HepG2 (cell line): ENCODE measurements around the gene GMPPB. TPM values are rescaled to one million over a fixed set of nuclear protein-coding genes. Genes with fewer than 3 reads are reported as not detected.

Source experiments
- ATAC-seq: fragments of 200-7000 bp; cut with Tn5 transposase; 3 replicates; pipeline ENCODE4 v1.9.1; 2020; ENCODE audit warnings: mild to moderate bottlenecking, moderate library complexity
- BruUV-seq: library from RNA; stranded (reverse); fragments of 400-500 nt; replicated peaks from 2 replicates; lab custom pipeline; 2021; lab: Mats Ljungman, UMichigan
- CTCF ChIA-PET: fragments of 300-600 bp; formaldehyde crosslinking; extraction: SDS; loops from one replicate; lab custom pipeline; 2021; ENCODE audit warnings: low total read pairs, inconsistent platforms, low intra/inter-chr PET ratio; lab: Yijun Ruan, JAX
- POLR2A ChIA-PET: fragments of 350-600 bp; sonication (Branson Sonifier 250); formaldehyde crosslinking; loops from one replicate; lab custom pipeline; 2020; ENCODE audit warnings: antibody characterized with exemption, inconsistent platforms; lab: Yijun Ruan, JAX
- DNase-seq: peaks from one replicate; pipeline ENCODE4 v3.0.0-alpha.2; 2015; ENCODE audit warnings: low spot score
- FAIRE-seq: peaks from 3 replicates; lab custom pipeline; 2011; peaks lifted over from hg19 to GRCh38; lab: Jason Lieb, UNC
- H2AFZ ChIP-seq: one replicate; pipeline ENCODE4 v1.6.1; 2011; ENCODE audit warnings: low read length, inconsistent platforms
- H3K27ac ChIP-seq: fragments of 300-600 bp; 3 replicates; pipeline ENCODE4 v1.8.0; 2011; ENCODE audit warnings: mixed run types, mild to moderate bottlenecking, mixed read lengths, low read length, inconsistent platforms; ENCODE audit not compliant: insufficient read depth; ENCODE audit errors: extremely low read length
- H3K27me3 ChIP-seq, 2 experiments: fragments of 200-600 bp in 1 of 2; 2 replicates in 1 of 2; 3 replicates in 1 of 2; pipeline versions ENCODE4 v1.6.0 to v1.8.0; 2011; ENCODE audit warnings: low read length in 2 of 2, mild to moderate bottlenecking in 2 of 2, moderate library complexity in 2 of 2, inconsistent platforms in 1 of 2; ENCODE audit not compliant: insufficient read depth in 2 of 2, control insufficient read depth in 1 of 2
- H3K36me3 ChIP-seq, 2 experiments: fragments of 200-600 bp in 1 of 2; replicated peaks in 1 of 2; 2 replicates in 1 of 2; 3 replicates in 1 of 2; pipeline versions ENCODE4 v1.5.1 to v1.8.0; 2011; ENCODE audit warnings: low read length in 2 of 2, inconsistent platforms in 1 of 2; ENCODE audit not compliant: insufficient read depth in 2 of 2, control insufficient read depth in 1 of 2
- H3K4me1 ChIP-seq: 2 replicates; pipeline ENCODE4 v1.5.1; 2012; ENCODE audit warnings: low read length, inconsistent platforms; ENCODE audit not compliant: insufficient read depth
- H3K4me2 ChIP-seq: 2 replicates; pipeline ENCODE4 v1.6.0; 2011; ENCODE audit warnings: low read depth, low read length, inconsistent platforms
- H3K4me3 ChIP-seq, 3 experiments: fragments of 200-600 bp in 1 of 3; sonication (generic), shearing (Covaris generic) in 1 of 3; replicated peaks in 1 of 3; 2 replicates each; pipeline ENCODE4 v1.5.1; 2011 to 2016; ENCODE audit warnings: low read length in 3 of 3, inconsistent platforms in 2 of 3, low read depth in 2 of 3, mild to moderate bottlenecking in 2 of 3, control low read depth in 1 of 3, mixed read lengths in 1 of 3; ENCODE audit not compliant: insufficient read depth in 1 of 3
- H3K79me2 ChIP-seq: one replicate; pipeline ENCODE4 v1.6.1; 2011; ENCODE audit warnings: low read length, inconsistent platforms; ENCODE audit not compliant: insufficient read depth
- H3K9ac ChIP-seq: 2 replicates; pipeline ENCODE4 v1.6.0; 2011; ENCODE audit warnings: mild to moderate bottlenecking, low read depth, low read length, inconsistent platforms; ENCODE audit not compliant: insufficient read depth
- H3K9me3 ChIP-seq: 2 replicates; pipeline ENCODE4 v1.5.1; 2012; ENCODE audit warnings: mild to moderate bottlenecking, low read length
- H4K20me1 ChIP-seq: 2 replicates; pipeline ENCODE4 v1.6.0; 2011; ENCODE audit warnings: inconsistent platforms, mild to moderate bottlenecking, low read length, moderate library complexity; ENCODE audit not compliant: insufficient read depth
- AKAP8 ChIP-seq: sonication (generic); formaldehyde crosslinking; IDR thresholded peaks from 2 replicates; pipeline ENCODE4 v1.5.1; 2020; ENCODE audit warnings: mild to moderate bottlenecking, missing genetic modification reagents
- CC2D1A ChIP-seq: sonication (generic); formaldehyde crosslinking; IDR thresholded peaks from 2 replicates; pipeline ENCODE4 v1.8.1; 2023; ENCODE audit warnings: mild to moderate bottlenecking, missing genetic modification reagents
- CENPX ChIP-seq: sonication (generic); formaldehyde crosslinking; IDR thresholded peaks from 2 replicates; pipeline ENCODE4 v1.9.0; 2021; ENCODE audit warnings: mild to moderate bottlenecking, missing genetic modification reagents, moderate library complexity
- FOXC1 ChIP-seq: sonication (generic); formaldehyde crosslinking; IDR thresholded peaks from 2 replicates; pipeline ENCODE4 v1.8.0; 2022; ENCODE audit warnings: mild to moderate bottlenecking, missing genetic modification reagents, borderline replicate concordance
- MXI1 ChIP-seq: IDR thresholded peaks from 3 replicates; pipeline ENCODE4 v1.6.1; 2012; ENCODE audit warnings: low read depth, low read length, inconsistent platforms, borderline replicate concordance
- POLR2A ChIP-seq, 2 experiments: IDR thresholded peaks; 2 replicates each; pipeline ENCODE4 v1.6.1; 2011; ENCODE audit warnings: low read depth in 2 of 2, low read length in 2 of 2, mild to moderate bottlenecking in 1 of 2, moderate library complexity in 1 of 2; ENCODE audit not compliant: insufficient read depth in 1 of 2
- REPIN1 ChIP-seq: sonication (generic); formaldehyde crosslinking; IDR thresholded peaks from 2 replicates; pipeline ENCODE4 v1.8.0; 2022; ENCODE audit warnings: missing genetic modification reagents, low read depth, mild to moderate bottlenecking, borderline replicate concordance
- SP4 ChIP-seq: sonication (generic); formaldehyde crosslinking; IDR thresholded peaks from 2 replicates; pipeline ENCODE4 v1.8.1; 2023; ENCODE audit warnings: mild to moderate bottlenecking, missing genetic modification reagents
- USF2 ChIP-seq, 2 experiments: sonication (generic) in 1 of 2; formaldehyde crosslinking in 1 of 2; IDR thresholded peaks; 2 replicates each; pipeline versions ENCODE4 v1.5.1 to v1.6.1; 2011 to 2020; ENCODE audit warnings: borderline replicate concordance in 1 of 2, low read depth in 1 of 2, low read length in 1 of 2, mild to moderate bottlenecking in 1 of 2, missing genetic modification reagents in 1 of 2, moderate library complexity in 1 of 2
- ZNF572 ChIP-seq: sonication (generic); formaldehyde crosslinking; IDR thresholded peaks from 2 replicates; pipeline ENCODE4 v1.5.1; 2020; ENCODE audit warnings: mild to moderate bottlenecking, missing genetic modification reagents
- ZNF629 ChIP-seq: sonication (generic); formaldehyde crosslinking; conservative IDR thresholded peaks from 2 replicates; pipeline ENCODE4 v1.5.0; 2020; ENCODE audit warnings: missing genetic modification reagents
- ZNF740 ChIP-seq: sonication (generic); formaldehyde crosslinking; IDR thresholded peaks from 2 replicates; pipeline ENCODE4 v1.4.0; 2020; ENCODE audit warnings: missing genetic modification reagents
- ZNF780A ChIP-seq: sonication (generic); formaldehyde crosslinking; IDR thresholded peaks from 2 replicates; pipeline ENCODE4 v1.8.0; 2022; ENCODE audit warnings: mild to moderate bottlenecking, missing genetic modification reagents, moderate library complexity
- WGBS: methylation state at CpG from one replicate; pipeline ENCODE4 v1.1.6; 2017; ENCODE audit warnings: low lambda C conversion rate; 5-methylcytosine and 5-hydroxymethylcytosine counted together
- in situ Hi-C: cut with HindIII; loops from 2 replicates; pipeline ENCODE4 v1.10.0; 2017; ENCODE audit warnings: low pct_unique_long_range_greater_than_20kb; ENCODE audit not compliant: extremely low pct_ligation_motif_present
- intact Hi-C: fragments of 100-400 bp; cut with micrococcal nuclease; formaldehyde crosslinking; loops from one replicate; pipeline ENCODE4 v1.10.0; 2022; ENCODE audit not compliant: unreplicated experiment
- polyA plus RNA-seq, 8 experiments: library from polyadenylated mRNA; depleted of rRNA in 3 of 8; stranded (reverse) in 7 of 8; unstranded in 1 of 8; fragments of >200 nt; fragmentation: Illumina TruSeq in 4 of 8; extraction: Trizol in 4 of 8; gene quantifications; 2 replicates each; pipeline versions ENCODE4 v1.2.1 to v1.2.3, GENCODE V29; 2011 to 2016; ENCODE audit warnings: low read depth in 4 of 8, missing spikeins in 1 of 8, mixed read lengths in 1 of 8; ENCODE audit not compliant: insufficient read depth in 1 of 8
- total RNA-seq, 5 experiments: library from RNA; depleted of rRNA; stranded (reverse); fragments of >200 nt; fragmentation: Illumina TruSeq; extraction: Trizol; gene quantifications; 2 replicates each; pipeline ENCODE4 v1.2.3, GENCODE V29; 2016; ENCODE audit warnings: low read depth in 1 of 5
- TF ChIP-seq, protein P1 (sequence below): sonication (generic); formaldehyde crosslinking; IDR thresholded peaks from 2 replicates; pipeline ENCODE4 v1.8.0; 2022; ENCODE audit warnings: mild to moderate bottlenecking, missing genetic modification reagents
- TF ChIP-seq, protein P2 (sequence below): sonication (generic); formaldehyde crosslinking; IDR thresholded peaks from 2 replicates; pipeline ENCODE4 v1.5.0; 2020; ENCODE audit warnings: mild to moderate bottlenecking, missing genetic modification reagents
- TF ChIP-seq, protein P3 (sequence below): IDR thresholded peaks from 2 replicates; pipeline ENCODE4 v1.6.1; 2012; ENCODE audit warnings: inconsistent platforms

GMPPB gene
- total and polyA plus RNA-seq, 2 of the 13 experiments (the other 11 are each of a cell fraction or from before 2014, with no cell fraction given): 6.5 to 23.1 TPM

DNA sequence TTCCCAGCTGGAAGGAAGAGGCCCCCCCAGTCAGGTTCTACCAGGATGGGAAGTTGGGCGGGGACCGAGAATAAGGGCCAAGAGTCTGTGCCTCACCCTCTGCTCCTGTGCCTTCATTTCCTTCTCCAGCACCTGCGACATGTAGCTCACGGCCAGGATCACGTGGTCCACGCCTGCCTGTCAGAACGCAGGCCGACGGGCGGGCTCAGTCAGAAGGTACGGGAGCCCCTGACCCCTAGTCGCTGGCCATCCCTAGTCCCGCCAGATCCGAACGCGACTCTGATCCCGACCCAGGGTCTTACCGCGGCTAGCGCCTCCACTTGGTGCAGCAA lies 489 bp downstream of the GMPPB start:
- POLR2A ChIA-PET: interaction anchor here (0.8 kb wide), 1 partner anchor 85 kb away, joined by 3 read pairs; no protein-coding TSS in a partner anchor
- no peaks in the 10 kb centered on the region for H3K27me3 ChIP-seq
- peak overlapping the region; percentile 95 for H3K9ac ChIP-seq
- DNase-seq: peak; percentile 40
- H3K79me2 ChIP-seq: peaks cover 13% of the 10 kb centered on the region
- ATAC-seq: peak; percentile 34
- 0% methylated on average over 2 of the region's 20 CpGs for WGBS
- CTCF ChIA-PET: no interaction called here
- FAIRE-seq: no peak
- in situ Hi-C loops (no loop called here), intact Hi-C loops (no loop called here)
- peak overlapping the region; percentile 87 for H3K27ac ChIP-seq
- H4K20me1 ChIP-seq: no peaks in the 10 kb centered on the region
- H3K4me3 ChIP-seq: peak overlapping the region; percentile 80 to 100 (median 97); a peak in 5 of 6 replicates
- no peak overlapping the region for H2AFZ ChIP-seq
- H3K4me2 ChIP-seq: peak overlapping the region; percentile 88
- no TSS peak for BruUV-seq
- peaks cover 21% of the 10 kb centered on the region for H3K4me1 ChIP-seq
- H3K9me3 ChIP-seq: no peaks in the 10 kb centered on the region
- peaks cover 19 to 40% of the 10 kb centered on the region in 2 experiments for H3K36me3 ChIP-seq
- TF ChIP-seq ZNF572 (CRISPR knock-in tag) (0 out of 2 replicates have a peak, but pooled peaks have one; percentile 60), POLR2A (IDR thresholded peaks at IDR 0.05; ENCODE audit: insufficient read depth in 1 of 2, low read depth in 2 of 2, low read length in 2 of 2) (peak in 1 of 2 experiments; percentile 37; a peak in 1 of 4 replicates), ZNF740 (0 out of 2 replicates have a peak, but pooled peaks have one; percentile 12), ZNF780A (peak; percentile 62; the same call in 1 of the 2 replicates), FOXC1 (CRISPR knock-in tag) (peak; percentile 36; the same call in 1 of the 2 replicates), REPIN1 (CRISPR knock-in tag) (peak; percentile 14; the same call in 1 of the 2 replicates), ZNF629 (no peak), SP4 (0 out of 2 replicates have a peak, but pooled peaks have one; percentile 5), CC2D1A (no peak), CENPX (CRISPR knock-in tag) (no peak), AKAP8 (CRISPR knock-in tag) (0 out of 2 replicates have a peak, but pooled peaks have one; percentile 8), USF2 (IDR thresholded peaks at IDR 0.05; ENCODE audit: low read depth, low read length) (peak; percentile 75), USF2 (CRISPR knock-in tag; IDR thresholded peaks at IDR 0.05; ENCODE audit: borderline replicate concordance) (peak; percentile 71; the same call in 1 of the 2 replicates), MXI1 (0 out of 3 replicates have a peak, but pooled peaks have one; percentile 26)
- TF ChIP-seq, protein P1, sequence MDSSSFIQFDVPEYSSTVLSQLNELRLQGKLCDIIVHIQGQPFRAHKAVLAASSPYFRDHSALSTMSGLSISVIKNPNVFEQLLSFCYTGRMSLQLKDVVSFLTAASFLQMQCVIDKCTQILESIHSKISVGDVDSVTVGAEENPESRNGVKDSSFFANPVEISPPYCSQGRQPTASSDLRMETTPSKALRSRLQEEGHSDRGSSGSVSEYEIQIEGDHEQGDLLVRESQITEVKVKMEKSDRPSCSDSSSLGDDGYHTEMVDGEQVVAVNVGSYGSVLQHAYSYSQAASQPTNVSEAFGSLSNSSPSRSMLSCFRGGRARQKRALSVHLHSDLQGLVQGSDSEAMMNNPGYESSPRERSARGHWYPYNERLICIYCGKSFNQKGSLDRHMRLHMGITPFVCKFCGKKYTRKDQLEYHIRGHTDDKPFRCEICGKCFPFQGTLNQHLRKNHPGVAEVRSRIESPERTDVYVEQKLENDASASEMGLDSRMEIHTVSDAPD (CRISPR knock-in tag): peak; percentile 41; the same call in 1 of the 2 replicates
- TF ChIP-seq, protein P2, sequence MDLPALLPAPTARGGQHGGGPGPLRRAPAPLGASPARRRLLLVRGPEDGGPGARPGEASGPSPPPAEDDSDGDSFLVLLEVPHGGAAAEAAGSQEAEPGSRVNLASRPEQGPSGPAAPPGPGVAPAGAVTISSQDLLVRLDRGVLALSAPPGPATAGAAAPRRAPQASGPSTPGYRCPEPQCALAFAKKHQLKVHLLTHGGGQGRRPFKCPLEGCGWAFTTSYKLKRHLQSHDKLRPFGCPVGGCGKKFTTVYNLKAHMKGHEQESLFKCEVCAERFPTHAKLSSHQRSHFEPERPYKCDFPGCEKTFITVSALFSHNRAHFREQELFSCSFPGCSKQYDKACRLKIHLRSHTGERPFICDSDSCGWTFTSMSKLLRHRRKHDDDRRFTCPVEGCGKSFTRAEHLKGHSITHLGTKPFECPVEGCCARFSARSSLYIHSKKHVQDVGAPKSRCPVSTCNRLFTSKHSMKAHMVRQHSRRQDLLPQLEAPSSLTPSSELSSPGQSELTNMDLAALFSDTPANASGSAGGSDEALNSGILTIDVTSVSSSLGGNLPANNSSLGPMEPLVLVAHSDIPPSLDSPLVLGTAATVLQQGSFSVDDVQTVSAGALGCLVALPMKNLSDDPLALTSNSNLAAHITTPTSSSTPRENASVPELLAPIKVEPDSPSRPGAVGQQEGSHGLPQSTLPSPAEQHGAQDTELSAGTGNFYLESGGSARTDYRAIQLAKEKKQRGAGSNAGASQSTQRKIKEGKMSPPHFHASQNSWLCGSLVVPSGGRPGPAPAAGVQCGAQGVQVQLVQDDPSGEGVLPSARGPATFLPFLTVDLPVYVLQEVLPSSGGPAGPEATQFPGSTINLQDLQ (CRISPR knock-in tag): peak; percentile 66; the same call in 1 of the 2 replicates
- TF ChIP-seq, protein P3, sequence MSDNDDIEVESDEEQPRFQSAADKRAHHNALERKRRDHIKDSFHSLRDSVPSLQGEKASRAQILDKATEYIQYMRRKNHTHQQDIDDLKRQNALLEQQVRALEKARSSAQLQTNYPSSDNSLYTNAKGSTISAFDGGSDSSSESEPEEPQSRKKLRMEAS: peak; percentile 58; the same call in 1 of the 2 replicates
